HepG2 (cell line): ENCODE data around the gene MBD3L3. TPM values are rescaled to one million over a fixed set of nuclear protein-coding genes. Genes with fewer than 3 reads are reported as not detected.

Source experiments
- BHLHE40 ChIP-seq: IDR thresholded peaks from 2 replicates; pipeline ENCODE4 v1.6.1; 2011; ENCODE audit warnings: low read length, improper control_type of control experiment
- CREM ChIP-seq, 2 experiments: sonication (generic) in 1 of 2; formaldehyde crosslinking in 1 of 2; IDR thresholded peaks; 2 replicates each; pipeline versions ENCODE4 v1.4.0 to v1.6.1; 2016 to 2020; ENCODE audit warnings: antibody characterized with exemption in 1 of 2, mild to moderate bottlenecking in 1 of 2, missing genetic modification reagents in 1 of 2
- ETV6 ChIP-seq: sonication (generic); formaldehyde crosslinking; conservative IDR thresholded peaks from 2 replicates; pipeline ENCODE4 v1.4.0; 2020; ENCODE audit warnings: missing genetic modification reagents
- GABPB1 ChIP-seq: IDR thresholded peaks from 2 replicates; pipeline ENCODE4 v1.6.1; 2016; ENCODE audit warnings: mild to moderate bottlenecking, missing genetic modification reagents, moderate library complexity, missing compliant biosample characterization
- GATAD1 ChIP-seq: IDR thresholded peaks from 2 replicates; pipeline ENCODE4 v1.6.1; 2016; ENCODE audit warnings: missing genetic modification reagents, missing compliant biosample characterization
- HNRNPLL ChIP-seq: fragments of 200-400 bp; formaldehyde crosslinking; IDR thresholded peaks from 2 replicates; pipeline ENCODE4 v1.6.1; 2017; ENCODE audit warnings: mild to moderate bottlenecking, low read depth, low read length; ENCODE audit not compliant: poor library complexity, severe bottlenecking
- ISX ChIP-seq: sonication (generic); formaldehyde crosslinking; conservative IDR thresholded peaks from 2 replicates; pipeline ENCODE4 v1.5.0; 2020; ENCODE audit warnings: missing genetic modification reagents
- KLF13 ChIP-seq: sonication (generic); formaldehyde crosslinking; IDR thresholded peaks from 2 replicates; pipeline ENCODE4 v1.4.0; 2020; ENCODE audit warnings: mild to moderate bottlenecking, missing genetic modification reagents
- MBNL3 ChIP-seq: fragments of 250-450 bp; sonication (Bioruptor Pico); conservative IDR thresholded peaks from 2 replicates; pipeline ENCODE4 v1.8.0; 2022; ENCODE audit warnings: mild to moderate bottlenecking, inconsistent platforms
- MEIS1 ChIP-seq: sonication (generic); formaldehyde crosslinking; IDR thresholded peaks from 2 replicates; pipeline ENCODE4 v1.9.0; 2021; ENCODE audit warnings: mild to moderate bottlenecking, missing genetic modification reagents, moderate library complexity, borderline replicate concordance
- MIER2 ChIP-seq: IDR thresholded peaks from 2 replicates; pipeline ENCODE4 v1.6.1; 2016; ENCODE audit warnings: missing biosample characterization, missing genetic modification reagents
- NPAS2 ChIP-seq: sonication (generic); formaldehyde crosslinking; IDR thresholded peaks from 2 replicates; pipeline ENCODE4 v1.8.0; 2022; ENCODE audit warnings: mild to moderate bottlenecking, missing genetic modification reagents, borderline replicate concordance
- NR2C2 ChIP-seq: sonication (generic); formaldehyde crosslinking; IDR thresholded peaks from 2 replicates; pipeline ENCODE4 v1.4.0; 2020; ENCODE audit warnings: missing genetic modification reagents, mild to moderate bottlenecking, moderate library complexity, borderline replicate concordance
- PHF20 ChIP-seq: sonication (generic); formaldehyde crosslinking; IDR thresholded peaks from 2 replicates; pipeline ENCODE4 v1.5.0; 2020; ENCODE audit warnings: mild to moderate bottlenecking, missing genetic modification reagents
- POLR2AphosphoS2 ChIP-seq: IDR thresholded peaks from 2 replicates; pipeline ENCODE4 v1.6.1; 2011; ENCODE audit warnings: low read depth, low read length, improper control_type of control experiment
- SMAD1 ChIP-seq: sonication (generic); formaldehyde crosslinking; IDR thresholded peaks from 2 replicates; pipeline ENCODE4 v1.4.0; 2020; ENCODE audit warnings: missing genetic modification reagents, low read depth, mild to moderate bottlenecking, borderline replicate concordance
- TEAD3 ChIP-seq: optimal IDR thresholded peaks from 2 replicates; pipeline ENCODE3; 2016; ENCODE audit warnings: borderline replicate concordance
- TOPORS ChIP-seq: sonication (generic); formaldehyde crosslinking; IDR thresholded peaks from 2 replicates; pipeline ENCODE4 v1.8.0; 2023; ENCODE audit warnings: mild to moderate bottlenecking, missing genetic modification reagents
- polyA plus RNA-seq, 8 experiments: library from polyadenylated mRNA; depleted of rRNA in 3 of 8; stranded (reverse) in 7 of 8; unstranded in 1 of 8; fragments of >200 nt; fragmentation: Illumina TruSeq in 4 of 8; extraction: Trizol in 4 of 8; gene quantifications; 2 replicates each; pipeline versions ENCODE4 v1.2.1 to v1.2.3, GENCODE V29; 2011 to 2016; ENCODE audit warnings: low read depth in 4 of 8, missing spikeins in 1 of 8, mixed read lengths in 1 of 8; ENCODE audit not compliant: insufficient read depth in 1 of 8
- total RNA-seq, 5 experiments: library from RNA; depleted of rRNA; stranded (reverse); fragments of >200 nt; fragmentation: Illumina TruSeq; extraction: Trizol; gene quantifications; 2 replicates each; pipeline ENCODE4 v1.2.3, GENCODE V29; 2016; ENCODE audit warnings: low read depth in 1 of 5
- TF ChIP-seq, protein P1 (sequence below): fragments of 450-650 bp; IDR thresholded peaks from 2 replicates; pipeline ENCODE4 v1.6.1; 2016
- TF ChIP-seq, protein P2 (sequence below): sonication (generic); formaldehyde crosslinking; IDR thresholded peaks from 2 replicates; pipeline ENCODE4 v1.4.0; 2020; ENCODE audit warnings: mild to moderate bottlenecking, missing genetic modification reagents
- TF ChIP-seq, protein P3 (sequence below): IDR thresholded peaks from 2 replicates; pipeline ENCODE4 v1.6.1; 2018; ENCODE audit warnings: missing genetic modification reagents, mild to moderate bottlenecking, missing compliant biosample characterization
- TF ChIP-seq, protein P4 (sequence below): sonication (generic); formaldehyde crosslinking; IDR thresholded peaks from 2 replicates; pipeline ENCODE4 v1.5.1; 2020; ENCODE audit warnings: missing genetic modification reagents, mild to moderate bottlenecking, borderline replicate concordance

MBD3L3 gene
- total and polyA plus RNA-seq, 2 of the 13 experiments (the other 11 are each of a cell fraction or from before 2014, with no cell fraction given): not detected

DNA sequence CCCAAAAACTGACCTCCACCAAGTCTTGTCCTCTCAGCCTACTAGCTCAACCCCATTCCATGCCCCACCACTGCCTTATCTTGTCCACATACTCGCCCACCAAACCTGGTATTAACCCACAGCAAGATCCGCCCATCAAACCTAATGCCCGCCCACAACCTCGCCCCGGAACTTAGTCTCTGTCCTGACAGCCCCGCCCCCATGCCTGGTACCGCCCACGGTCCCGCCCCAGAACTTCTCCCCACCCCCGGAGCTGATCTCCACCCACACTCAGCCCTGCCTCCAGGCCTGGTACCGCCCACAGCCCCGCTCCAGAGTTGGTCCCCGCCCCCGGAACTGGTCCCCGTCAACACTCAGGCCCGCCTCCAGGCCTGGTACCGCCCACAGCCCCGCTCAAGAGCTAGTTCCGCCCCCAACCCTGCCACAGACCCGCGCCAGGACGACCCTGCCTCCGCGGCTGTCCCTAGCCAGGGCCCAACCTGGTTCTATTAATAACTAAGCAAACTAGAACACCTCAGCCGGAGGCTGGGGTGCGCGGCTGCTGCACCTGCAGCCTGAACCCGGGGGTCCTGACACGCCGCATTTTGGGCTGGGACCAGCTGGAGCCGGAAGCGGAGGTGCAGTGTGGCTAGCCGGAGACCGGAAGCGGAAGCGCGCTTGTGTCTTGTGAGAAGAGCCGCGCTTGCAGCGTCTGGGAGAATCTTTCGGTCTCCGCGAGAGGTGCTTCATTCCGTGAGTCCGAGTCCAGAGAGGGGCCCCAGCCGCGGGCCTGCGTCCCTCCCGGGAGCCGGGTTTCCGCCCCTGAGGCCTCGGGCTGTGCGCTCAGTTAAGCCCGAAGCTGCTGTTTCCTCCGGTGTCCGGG lies 10.8 kb upstream of the MBD3L3 start, which contains the start of gene ZNF557 (continued):
- TF ChIP-seq MBNL3 (CRISPR knock-in tag): no peak
- TF ChIP-seq MIER2 (CRISPR knock-in tag): no peak
- no peak for TF ChIP-seq TOPORS (CRISPR knock-in tag)
- TF ChIP-seq, protein P1, sequence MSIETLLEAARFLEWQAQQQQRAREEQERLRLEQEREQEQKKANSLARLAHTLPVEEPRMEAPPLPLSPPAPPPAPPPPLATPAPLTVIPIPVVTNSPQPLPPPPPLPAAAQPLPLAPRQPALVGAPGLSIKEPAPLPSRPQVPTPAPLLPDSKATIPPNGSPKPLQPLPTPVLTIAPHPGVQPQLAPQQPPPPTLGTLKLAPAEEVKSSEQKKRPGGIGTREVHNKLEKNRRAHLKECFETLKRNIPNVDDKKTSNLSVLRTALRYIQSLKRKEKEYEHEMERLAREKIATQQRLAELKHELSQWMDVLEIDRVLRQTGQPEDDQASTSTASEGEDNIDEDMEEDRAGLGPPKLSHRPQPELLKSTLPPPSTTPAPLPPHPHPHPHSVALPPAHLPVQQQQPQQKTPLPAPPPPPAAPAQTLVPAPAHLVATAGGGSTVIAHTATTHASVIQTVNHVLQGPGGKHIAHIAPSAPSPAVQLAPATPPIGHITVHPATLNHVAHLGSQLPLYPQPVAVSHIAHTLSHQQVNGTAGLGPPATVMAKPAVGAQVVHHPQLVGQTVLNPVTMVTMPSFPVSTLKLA: peak; percentile 14
- TF ChIP-seq ISX (CRISPR knock-in tag): 0 out of 2 replicates have a peak, but pooled peaks have one; percentile 41
- TF ChIP-seq, protein P2, sequence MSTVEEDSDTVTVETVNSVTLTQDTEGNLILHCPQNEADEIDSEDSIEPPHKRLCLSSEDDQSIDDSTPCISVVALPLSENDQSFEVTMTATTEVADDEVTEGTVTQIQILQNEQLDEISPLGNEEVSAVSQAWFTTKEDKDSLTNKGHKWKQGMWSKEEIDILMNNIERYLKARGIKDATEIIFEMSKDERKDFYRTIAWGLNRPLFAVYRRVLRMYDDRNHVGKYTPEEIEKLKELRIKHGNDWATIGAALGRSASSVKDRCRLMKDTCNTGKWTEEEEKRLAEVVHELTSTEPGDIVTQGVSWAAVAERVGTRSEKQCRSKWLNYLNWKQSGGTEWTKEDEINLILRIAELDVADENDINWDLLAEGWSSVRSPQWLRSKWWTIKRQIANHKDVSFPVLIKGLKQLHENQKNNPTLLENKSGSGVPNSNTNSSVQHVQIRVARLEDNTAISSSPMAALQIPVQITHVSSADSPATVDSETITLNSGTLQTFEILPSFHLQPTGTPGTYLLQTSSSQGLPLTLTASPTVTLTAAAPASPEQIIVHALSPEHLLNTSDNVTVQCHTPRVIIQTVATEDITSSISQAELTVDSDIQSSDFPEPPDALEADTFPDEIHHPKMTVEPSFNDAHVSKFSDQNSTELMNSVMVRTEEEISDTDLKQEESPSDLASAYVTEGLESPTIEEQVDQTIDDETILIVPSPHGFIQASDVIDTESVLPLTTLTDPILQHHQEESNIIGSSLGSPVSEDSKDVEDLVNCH: no peak
- TF ChIP-seq KLF13 (CRISPR knock-in tag): 0 out of 2 replicates have a peak, but pooled peaks have one; percentile 56
- peak; percentile 91 for TF ChIP-seq GATAD1 (CRISPR knock-in tag)
- TF ChIP-seq GABPB1 (CRISPR knock-in tag): peak; percentile 97
- no peak for TF ChIP-seq BHLHE40
- TF ChIP-seq, protein P3, sequence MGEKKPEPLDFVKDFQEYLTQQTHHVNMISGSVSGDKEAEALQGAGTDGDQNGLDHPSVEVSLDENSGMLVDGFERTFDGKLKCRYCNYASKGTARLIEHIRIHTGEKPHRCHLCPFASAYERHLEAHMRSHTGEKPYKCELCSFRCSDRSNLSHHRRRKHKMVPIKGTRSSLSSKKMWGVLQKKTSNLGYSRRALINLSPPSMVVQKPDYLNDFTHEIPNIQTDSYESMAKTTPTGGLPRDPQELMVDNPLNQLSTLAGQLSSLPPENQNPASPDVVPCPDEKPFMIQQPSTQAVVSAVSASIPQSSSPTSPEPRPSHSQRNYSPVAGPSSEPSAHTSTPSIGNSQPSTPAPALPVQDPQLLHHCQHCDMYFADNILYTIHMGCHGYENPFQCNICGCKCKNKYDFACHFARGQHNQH (CRISPR knock-in tag): 0 out of 2 replicates have a peak, but pooled peaks have one; percentile 33
- TF ChIP-seq, protein P4, sequence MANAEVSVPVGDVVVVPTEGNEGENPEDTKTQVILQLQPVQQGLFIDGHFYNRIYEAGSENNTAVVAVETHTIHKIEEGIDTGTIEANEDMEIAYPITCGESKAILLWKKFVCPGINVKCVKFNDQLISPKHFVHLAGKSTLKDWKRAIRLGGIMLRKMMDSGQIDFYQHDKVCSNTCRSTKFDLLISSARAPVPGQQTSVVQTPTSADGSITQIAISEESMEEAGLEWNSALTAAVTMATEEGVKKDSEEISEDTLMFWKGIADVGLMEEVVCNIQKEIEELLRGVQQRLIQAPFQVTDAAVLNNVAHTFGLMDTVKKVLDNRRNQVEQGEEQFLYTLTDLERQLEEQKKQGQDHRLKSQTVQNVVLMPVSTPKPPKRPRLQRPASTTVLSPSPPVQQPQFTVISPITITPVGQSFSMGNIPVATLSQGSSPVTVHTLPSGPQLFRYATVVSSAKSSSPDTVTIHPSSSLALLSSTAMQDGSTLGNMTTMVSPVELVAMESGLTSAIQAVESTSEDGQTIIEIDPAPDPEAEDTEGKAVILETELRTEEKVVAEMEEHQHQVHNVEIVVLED (CRISPR knock-in tag): peak; percentile 68
- no peak for TF ChIP-seq NPAS2 (CRISPR knock-in tag)
- peak; percentile 95 for TF ChIP-seq PHF20 (CRISPR knock-in tag)
- peak; percentile 62 for TF ChIP-seq CREM (IDR thresholded peaks at IDR 0.05)
- TF ChIP-seq CREM (CRISPR knock-in tag; IDR thresholded peaks at IDR 0.05): no peak
- TF ChIP-seq SMAD1: peak; percentile 66; the same call in 1 of the 2 replicates
- peak; percentile 50 for TF ChIP-seq HNRNPLL
- TF ChIP-seq TEAD3 (CRISPR knock-in tag): peak; percentile 15
- no peak for TF ChIP-seq MEIS1
- TF ChIP-seq NR2C2 (CRISPR knock-in tag): peak; percentile 91
- TF ChIP-seq ETV6 (CRISPR knock-in tag): peak; percentile 53
- no peak for TF ChIP-seq POLR2AphosphoS2
